Ovary (tissue), 3 donors: Measurements from ENCODE around the gene TMEM37.

Experiments
- CTCF ChIP-seq, 3 donors: fragments of 450-650 bp in 2 of 3; fragments of 200-600 bp in 1 of 3; IDR thresholded peaks; one replicate each; pipeline versions ENCODE4 v1.5.1 to v1.8.0; 2016 to 2022; ENCODE audit warnings: antibody characterized with exemption in 3 of 3, mild to moderate bottlenecking in 1 of 3
- EP300 ChIP-seq: sonication (generic); formaldehyde crosslinking; IDR thresholded peaks from one replicate; pipeline ENCODE4 v1.6.1; 2017; ENCODE audit warnings: antibody characterized with exemption
- POLR2A ChIP-seq: fragments of 450-650 bp; IDR thresholded peaks from one replicate; pipeline ENCODE4 v1.6.1; 2017; ENCODE audit warnings: antibody characterized with exemption, mild to moderate bottlenecking, moderate library complexity
- donor health status: DM: no; HTN: no; CAD: no.

GRCh38 chr2:119476301-119477112 is 44.9 kb downstream of the TMEM37 start:
- TF ChIP-seq CTCF (IDR thresholded peaks at IDR 0.05) (peak; percentile 88 to 96 (median 91)), POLR2A (no peak), EP300 (no peak)
